Tibial nerve (tissue), 4 donors: ENCODE results near the gene CCDC66. TPM values are rescaled to one million over a fixed set of nuclear protein-coding genes. Genes with fewer than 3 reads are reported as not detected.

ENCODE experiments used
- DNase-seq, 2 donors: peaks; one replicate each; pipeline ENCODE4 v3.0.0-alpha.2; 2019; ENCODE audit warnings: low spot score in 2 of 2
- H3K27ac ChIP-seq, 4 donors: fragments of 200-600 bp; sonication (generic) in 3 of 4; one replicate each; pipeline ENCODE4 v1.5.1; 2017 to 2019; ENCODE audit warnings: mild to moderate bottlenecking in 1 of 4
- H3K27me3 ChIP-seq, 2 donors: fragments of 200-600 bp; sonication (generic) in 1 of 2; one replicate each; pipeline versions ENCODE4 v1.5.1 to v1.6.0; 2017 to 2019
- H3K36me3 ChIP-seq, 3 donors: fragments of 200-600 bp; sonication (generic); one replicate each; pipeline ENCODE4 v1.5.1; 2018 to 2019
- H3K4me1 ChIP-seq, 4 donors: fragments of 200-600 bp; sonication (generic) in 3 of 4; one replicate each; pipeline ENCODE4 v1.5.1; 2017 to 2019
- H3K4me3 ChIP-seq, 4 donors: fragments of 200-600 bp; sonication (generic) in 3 of 4; one replicate each; pipeline ENCODE4 v1.5.1; 2017 to 2019; ENCODE audit warnings: mild to moderate bottlenecking in 1 of 4, moderate library complexity in 1 of 4
- H3K9me3 ChIP-seq, 4 donors: fragments of 200-600 bp; sonication (generic) in 3 of 4; one replicate each; pipeline ENCODE4 v1.5.1; 2017 to 2019
- CTCF ChIP-seq, 5 experiments: fragments of 200-600 bp in 3 of 5; fragments of 450-650 bp in 2 of 5; sonication (generic) in 3 of 5; IDR thresholded peaks; one replicate each; pipeline ENCODE4 v1.5.1; 2016 to 2019; ENCODE audit warnings: antibody characterized with exemption in 5 of 5, mild to moderate bottlenecking in 3 of 5, moderate library complexity in 2 of 5
- EP300 ChIP-seq, 2 donors: sonication (generic); formaldehyde crosslinking; IDR thresholded peaks; one replicate each; pipeline ENCODE4 v1.6.1; 2017; ENCODE audit warnings: antibody characterized with exemption in 2 of 2, mild to moderate bottlenecking in 1 of 2
- POLR2A ChIP-seq, 2 donors: fragments of 450-650 bp; IDR thresholded peaks; one replicate each; pipeline ENCODE4 v1.6.1; 2017; ENCODE audit warnings: antibody characterized with exemption in 2 of 2, mild to moderate bottlenecking in 2 of 2, moderate library complexity in 2 of 2
- WGBS, 2 donors: methylation state at CpG; one replicate each; pipeline ENCODE4 v1.1.5; 2018; 5-methylcytosine and 5-hydroxymethylcytosine counted together
- total RNA-seq, 4 donors: library from RNA; depleted of rRNA; stranded (reverse); fragments of >200 nt; gene quantifications; one replicate each; pipeline ENCODE4 v1.1.0, GENCODE V29; 2016

Gene CCDC66
- total RNA-seq, 4 donors from 2014 or later, result 33.9 to 73.8 (median 51.9) TPM

GRCh38 chr3:56655709-56656108 is 98.7 kb downstream of the CCDC66 start:
- 77 to 90% methylated on average over 1 of the region's 1 CpG for WGBS, 2 donors
- no peak overlapping the region for H3K4me3 ChIP-seq
- H3K36me3 ChIP-seq, result peaks cover 0 to 93% (median 18%) of the 10 kb centered on the region in 3 donors

GRCh38 chr3:56664823-56665222 is 107.8 kb downstream of the CCDC66 start:
- 95 to 98% methylated on average over 2 of the region's 2 CpGs for WGBS, 2 donors
- no peaks in the 10 kb centered on the region for H3K4me1 ChIP-seq
- H3K4me3 ChIP-seq, result no peak overlapping the region
- peaks cover 0 to 97% (median 32%) of the 10 kb centered on the region in 3 donors for H3K36me3 ChIP-seq
- H3K9me3 ChIP-seq, result no peaks in the 10 kb centered on the region
- no peak overlapping the region for H3K27ac ChIP-seq
- DNase-seq, result no peak
- TF ChIP-seq CTCF (IDR thresholded peaks at IDR 0.05), result no peak
- no peak for TF ChIP-seq EP300 (IDR thresholded peaks at IDR 0.05)
- TF ChIP-seq POLR2A (IDR thresholded peaks at IDR 0.05), result no peak
- H3K27me3 ChIP-seq, result no peaks in the 10 kb centered on the region

More at GRCh38 chr3:56655709-56656108, 98.7 kb downstream of the CCDC66 start:
- no peak for TF ChIP-seq EP300 (IDR thresholded peaks at IDR 0.05)
- TF ChIP-seq CTCF (IDR thresholded peaks at IDR 0.05), result no peak
- TF ChIP-seq POLR2A (IDR thresholded peaks at IDR 0.05), result no peak
- H3K9me3 ChIP-seq, result peaks cover 0 to 10% (median 4%) of the 10 kb centered on the region in 4 donors
- H3K27me3 ChIP-seq, result no peaks in the 10 kb centered on the region
- H3K27ac ChIP-seq, result no peak overlapping the region
- no peaks in the 10 kb centered on the region for H3K4me1 ChIP-seq
- DNase-seq, result no peak

- H3K9me3 ChIP-seq, result no peaks in the 10 kb centered on the region
- no peak for DNase-seq
- TF ChIP-seq CTCF (IDR thresholded peaks at IDR 0.05) (no peak), POLR2A (IDR thresholded peaks at IDR 0.05) (no peak)
- H3K36me3 ChIP-seq, result peaks cover 3 to 96% (median 18%) of the 10 kb centered on the region in 3 donors
- no peak overlapping the region for H3K27ac ChIP-seq
- H3K4me3 ChIP-seq, result no peak overlapping the region
- no peaks in the 10 kb centered on the region for H3K27me3 ChIP-seq
- WGBS, 2 donors, result 78 to 82% methylated on average over 3 of the region's 3 CpGs
- H3K4me1 ChIP-seq, result no peaks in the 10 kb centered on the region
Measured at GRCh38 chr3:56667973-56668579, 111.1 kb downstream of the CCDC66 start.

Other genes with a start within 250 kb of the CCDC66 start
- under 1 TPM in 3 of 4 donors, not detected in 1; 0.84 to 0.98 (median 0.90) TPM for gene ERC2, start 88.7 kb upstream of the CCDC66 start, total RNA-seq
- 10 to 100 TPM; 61.5 to 90.2 (median 82.6) TPM for gene TASOR, start 126.1 kb downstream of the CCDC66 start, total RNA-seq
- gene ARHGEF3, start 244.8 kb downstream of the CCDC66 start, total RNA-seq, result 10 to 100 TPM; 13.0 to 21.9 (median 13.8) TPM